ENCODE measurements around the gene C11orf42.

C11orf42 gene

DNA sequence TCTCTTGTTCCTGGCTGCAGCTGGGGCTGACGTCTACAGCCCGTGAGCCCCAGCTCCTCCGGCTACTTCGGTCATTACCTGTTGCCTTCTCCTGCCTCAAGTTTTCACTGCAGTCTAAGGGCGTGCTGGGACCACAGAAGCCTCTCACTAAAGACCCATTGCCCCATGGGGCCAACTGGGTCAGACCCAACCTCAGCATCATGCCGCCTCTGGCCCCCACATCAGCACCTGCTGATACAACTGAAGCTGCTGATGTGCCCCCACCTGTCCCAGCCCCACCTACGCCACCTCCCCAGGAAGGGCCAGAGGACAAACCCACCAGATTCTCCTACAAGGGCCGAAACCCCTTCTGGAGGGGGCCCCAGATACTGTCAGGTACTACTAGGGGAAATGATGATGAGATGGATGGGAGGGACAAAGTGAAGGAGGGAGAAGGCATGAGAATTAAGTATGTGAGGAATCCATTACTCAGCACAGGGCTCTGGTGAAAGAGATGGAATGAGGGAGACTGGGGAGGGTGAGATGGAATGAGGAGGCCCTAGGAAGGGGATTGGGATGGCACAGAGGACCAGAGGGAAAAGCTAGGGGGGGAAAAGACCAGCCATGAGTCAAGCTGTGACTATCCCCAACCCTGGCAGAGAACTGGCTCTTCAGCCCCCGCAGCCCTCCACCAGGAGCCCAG, 5.1 kb downstream of the C11orf42 start:
- no peaks in the 10 kb centered on the region for H3K36me3 ChIP-seq (ENCODE audit: low read length)
- no peaks in the 10 kb centered on the region for H3K9me3 ChIP-seq (ENCODE audit: insufficient read depth, low read length)
- H3K4me3 ChIP-seq (ENCODE audit: insufficient read depth, low read length, poor library complexity, severe bottlenecking): no peak overlapping the region
- no peaks in the 10 kb centered on the region for H4K20me1 ChIP-seq (ENCODE audit: low read depth, low read length)
- H3K9me2 ChIP-seq (replicated peaks; ENCODE audit: insufficient read depth, low read length): no peaks in the 10 kb centered on the region
- no peak overlapping the region for H3K4me2 ChIP-seq (ENCODE audit: low read depth, low read length, poor library complexity, severe bottlenecking)
- no peaks in the 10 kb centered on the region for H3F3A ChIP-seq (ENCODE audit: insufficient read depth)
- H3K27me3 ChIP-seq (ENCODE audit: low read length): no peaks in the 10 kb centered on the region
- H2AFZ ChIP-seq (ENCODE audit: low read depth, low read length, severe bottlenecking): no peak overlapping the region
- H3K27ac ChIP-seq (ENCODE audit: low read depth, low read length): no peak overlapping the region
- TF ChIP-seq EZH2phosphoT487 (conservative IDR thresholded peaks at IDR 0.05; ENCODE audit: low read length): no peak
- TF ChIP-seq, protein P1, sequence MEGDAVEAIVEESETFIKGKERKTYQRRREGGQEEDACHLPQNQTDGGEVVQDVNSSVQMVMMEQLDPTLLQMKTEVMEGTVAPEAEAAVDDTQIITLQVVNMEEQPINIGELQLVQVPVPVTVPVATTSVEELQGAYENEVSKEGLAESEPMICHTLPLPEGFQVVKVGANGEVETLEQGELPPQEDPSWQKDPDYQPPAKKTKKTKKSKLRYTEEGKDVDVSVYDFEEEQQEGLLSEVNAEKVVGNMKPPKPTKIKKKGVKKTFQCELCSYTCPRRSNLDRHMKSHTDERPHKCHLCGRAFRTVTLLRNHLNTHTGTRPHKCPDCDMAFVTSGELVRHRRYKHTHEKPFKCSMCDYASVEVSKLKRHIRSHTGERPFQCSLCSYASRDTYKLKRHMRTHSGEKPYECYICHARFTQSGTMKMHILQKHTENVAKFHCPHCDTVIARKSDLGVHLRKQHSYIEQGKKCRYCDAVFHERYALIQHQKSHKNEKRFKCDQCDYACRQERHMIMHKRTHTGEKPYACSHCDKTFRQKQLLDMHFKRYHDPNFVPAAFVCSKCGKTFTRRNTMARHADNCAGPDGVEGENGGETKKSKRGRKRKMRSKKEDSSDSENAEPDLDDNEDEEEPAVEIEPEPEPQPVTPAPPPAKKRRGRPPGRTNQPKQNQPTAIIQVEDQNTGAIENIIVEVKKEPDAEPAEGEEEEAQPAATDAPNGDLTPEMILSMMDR (IDR thresholded peaks at IDR 0.05; ENCODE audit: insufficient read depth, low read length, poor library complexity, severe bottlenecking): no peak
- H3K79me2 ChIP-seq (ENCODE audit: insufficient read depth, low read length): no peaks in the 10 kb centered on the region
- H3K9ac ChIP-seq (ENCODE audit: low read length): no peak overlapping the region

DNA sequence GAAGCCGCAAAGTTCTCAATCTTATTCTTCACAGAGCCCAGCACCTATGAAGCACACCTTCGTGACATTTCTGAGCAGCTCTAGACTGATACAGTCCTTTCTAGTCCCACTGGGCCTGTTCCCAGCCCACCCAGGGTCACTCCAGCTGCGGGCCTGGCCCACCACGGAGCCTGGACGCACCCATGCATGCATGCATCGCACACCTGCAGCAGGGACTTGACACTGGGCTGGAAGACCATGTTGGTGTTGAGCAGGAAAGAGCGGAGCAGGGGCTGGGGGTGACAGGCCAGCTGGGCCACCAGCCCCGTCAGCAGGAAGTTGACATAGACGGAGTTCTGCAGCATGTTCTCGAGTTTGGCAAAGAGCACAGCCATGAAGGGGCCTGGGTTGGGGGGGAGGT, 9.2 kb downstream of the C11orf42 start:
- no peak overlapping the region for H3K4me3 ChIP-seq (ENCODE audit: insufficient read depth, low read length, poor library complexity, severe bottlenecking)
- no peak overlapping the region for H2AFZ ChIP-seq (ENCODE audit: low read depth, low read length, severe bottlenecking)
- no peaks in the 10 kb centered on the region for H3K9me2 ChIP-seq (replicated peaks; ENCODE audit: insufficient read depth, low read length)
- H3K79me2 ChIP-seq (ENCODE audit: insufficient read depth, low read length): no peaks in the 10 kb centered on the region
- H3K36me3 ChIP-seq (ENCODE audit: low read length): no peaks in the 10 kb centered on the region
- H3K27ac ChIP-seq (ENCODE audit: low read depth, low read length): no peak overlapping the region
- H4K20me1 ChIP-seq (ENCODE audit: low read depth, low read length): no peaks in the 10 kb centered on the region
- H3K9ac ChIP-seq (ENCODE audit: low read length): no peak overlapping the region
- no peak overlapping the region for H3K4me2 ChIP-seq (ENCODE audit: low read depth, low read length, poor library complexity, severe bottlenecking)
- TF ChIP-seq, protein P1 (IDR thresholded peaks at IDR 0.05; ENCODE audit: insufficient read depth, low read length, poor library complexity, severe bottlenecking): no peak
- no peak for TF ChIP-seq EZH2phosphoT487 (conservative IDR thresholded peaks at IDR 0.05; ENCODE audit: low read length)
- H3K9me3 ChIP-seq (ENCODE audit: insufficient read depth, low read length): no peaks in the 10 kb centered on the region
- H3K27me3 ChIP-seq (ENCODE audit: low read length): no peaks in the 10 kb centered on the region
- no peaks in the 10 kb centered on the region for H3F3A ChIP-seq (ENCODE audit: insufficient read depth)

DNA sequence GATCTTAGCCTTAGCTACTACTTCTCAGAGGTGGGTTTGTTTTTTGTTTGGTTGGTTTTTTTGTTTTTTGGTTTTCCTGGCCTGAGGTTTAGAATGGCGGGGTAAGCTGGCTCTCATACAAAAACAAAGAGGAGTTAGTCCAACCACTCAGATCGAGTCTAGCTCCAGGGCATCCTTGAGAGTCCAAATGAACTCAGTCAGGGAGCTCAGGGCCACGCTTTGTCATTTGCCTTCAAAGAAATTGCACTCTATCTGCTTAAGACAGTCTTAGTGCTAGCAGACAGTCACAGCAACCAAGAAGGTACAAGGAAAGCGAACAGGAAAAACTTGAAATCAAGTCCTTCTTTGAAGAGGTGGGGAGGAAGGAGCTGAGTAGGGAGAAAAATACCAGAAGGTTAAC, 11.1 kb downstream of the C11orf42 start:
- Histone ChIP-seq H3K9me3 (ENCODE audit: insufficient read depth, low read length) (no peaks in the 10 kb centered on the region), H3K36me3 (ENCODE audit: low read length) (no peaks in the 10 kb centered on the region), H4K20me1 (ENCODE audit: low read depth, low read length) (no peaks in the 10 kb centered on the region), H3K27ac (ENCODE audit: low read depth, low read length) (no peak overlapping the region), H3K27me3 (ENCODE audit: low read length) (no peaks in the 10 kb centered on the region), H3K9me2 (replicated peaks; ENCODE audit: insufficient read depth, low read length) (no peaks in the 10 kb centered on the region), H3K4me3 (ENCODE audit: insufficient read depth, low read length, poor library complexity, severe bottlenecking) (no peak overlapping the region), H3F3A (ENCODE audit: insufficient read depth) (no peaks in the 10 kb centered on the region), H3K9ac (ENCODE audit: low read length) (no peak overlapping the region), H3K4me2 (ENCODE audit: low read depth, low read length, poor library complexity, severe bottlenecking) (no peak overlapping the region), H2AFZ (ENCODE audit: low read depth, low read length, severe bottlenecking) (no peak overlapping the region), H3K79me2 (ENCODE audit: insufficient read depth, low read length) (no peaks in the 10 kb centered on the region)
- TF ChIP-seq, protein P1 (IDR thresholded peaks at IDR 0.05; ENCODE audit: insufficient read depth, low read length, poor library complexity, severe bottlenecking): no peak
- no peak for TF ChIP-seq EZH2phosphoT487 (conservative IDR thresholded peaks at IDR 0.05; ENCODE audit: low read length)

All from SU-DHL-6 (cell line).